Measurements from ENCODE around the gene DOCK10. TPM values are rescaled to one million over a fixed set of nuclear protein-coding genes. Genes with fewer than 3 reads are reported as not detected.

Gene DOCK10
- total RNA-seq, 4 donors from 2014 or later: 11.9 to 42.0 (median 17.9) TPM

DNA sequence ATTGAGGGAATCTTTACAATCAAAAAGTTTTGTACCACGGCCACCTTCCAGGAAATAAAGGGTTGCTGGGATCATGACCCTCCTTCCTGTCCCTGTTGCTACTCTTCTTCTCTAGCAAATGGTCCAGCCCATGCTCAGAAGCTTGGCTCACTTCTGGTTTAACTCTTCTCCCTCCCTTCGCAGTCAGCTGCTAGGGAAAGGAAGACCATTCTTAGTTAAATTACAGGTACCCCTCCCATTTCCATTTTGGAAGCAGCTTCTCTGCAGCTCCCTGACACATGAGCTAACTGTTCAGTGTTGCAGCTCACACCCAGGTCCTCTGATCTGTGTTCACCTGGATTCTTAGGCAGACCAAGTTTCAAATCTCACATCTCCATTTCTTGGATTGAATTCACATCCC, 100.3 kb downstream of the DOCK10 start:
- DNase-seq (ENCODE audit: low spot score) (no peak), ATAC-seq (ENCODE audit: low FRiP score) (no peak)
- TF ChIP-seq CTCF (IDR thresholded peaks at IDR 0.05): no peak

DNA sequence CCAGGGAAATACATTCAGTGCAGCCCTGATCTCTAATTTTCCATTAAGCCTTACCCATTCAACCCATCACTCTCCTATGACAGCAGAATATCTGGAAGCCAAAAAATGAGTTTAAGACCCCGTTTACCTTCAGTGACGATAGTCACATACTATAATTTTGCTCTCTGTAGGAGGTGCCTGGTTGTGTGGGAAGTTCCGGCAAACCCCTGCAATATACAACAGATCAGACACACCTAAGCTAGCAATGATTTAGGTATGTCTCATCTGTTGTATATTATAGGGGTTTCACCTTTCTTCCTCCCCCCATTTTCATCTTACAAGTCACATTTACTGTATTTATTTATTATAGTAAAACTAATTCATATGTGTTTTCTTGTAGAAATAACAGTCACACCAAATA, 101.7 kb downstream of the DOCK10 start:
- DNase-seq (ENCODE audit: low spot score) (no peak), ATAC-seq (ENCODE audit: low FRiP score) (no peak)
- TF ChIP-seq CTCF (IDR thresholded peaks at IDR 0.05): no peak

- TF ChIP-seq CTCF (IDR thresholded peaks at IDR 0.05): no peak
- ATAC-seq (ENCODE audit: low FRiP score) (no peak), DNase-seq (ENCODE audit: low spot score) (no peak)
Observed at GRCh38 chr2:224938651-224939182, 103.6 kb downstream of the DOCK10 start.

DNA sequence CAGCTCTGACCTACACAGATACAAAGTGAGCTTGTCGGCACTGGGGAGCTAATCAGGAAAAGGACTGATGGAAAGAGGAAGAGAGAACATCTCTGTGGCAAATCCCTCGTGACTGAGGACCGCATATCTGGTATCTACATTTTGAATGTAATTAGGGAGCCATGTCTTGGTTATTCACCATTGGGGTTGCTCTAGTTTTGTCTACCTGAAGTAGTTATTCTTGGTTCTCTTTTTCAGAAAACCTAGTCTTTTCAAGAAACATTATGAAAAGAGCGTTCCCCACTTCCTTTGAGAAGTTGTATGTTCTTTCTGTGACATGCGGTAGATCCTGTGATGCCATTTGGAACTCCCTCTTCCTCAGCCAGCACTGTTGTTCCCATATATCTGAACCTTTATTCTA, 104.4 kb downstream of the DOCK10 start:
- DNase-seq (ENCODE audit: low spot score): no peak
- no peak for ATAC-seq (ENCODE audit: low FRiP score)
- TF ChIP-seq CTCF (IDR thresholded peaks at IDR 0.05): no peak

- ATAC-seq (ENCODE audit: low FRiP score): no peak
- TF ChIP-seq CTCF (IDR thresholded peaks at IDR 0.05): no peak
- no peak for DNase-seq (ENCODE audit: low spot score)
Observed at GRCh38 chr2:224934526-224935188, 107.6 kb downstream of the DOCK10 start.

- DNase-seq (ENCODE audit: low spot score): no peak
- TF ChIP-seq CTCF (IDR thresholded peaks at IDR 0.05): no peak
- ATAC-seq (ENCODE audit: low FRiP score): no peak
Observed at GRCh38 chr2:224933431-224933830, 108.8 kb downstream of the DOCK10 start.

GRCh38 chr2:224932522-224932921, 109.7 kb downstream of the DOCK10 start:
- ATAC-seq (ENCODE audit: low FRiP score) (no peak), DNase-seq (ENCODE audit: low spot score) (no peak)
- TF ChIP-seq CTCF (IDR thresholded peaks at IDR 0.05): no peak
